Measurements from ENCODE around the gene PPARG.

Gene PPARG

DNA sequence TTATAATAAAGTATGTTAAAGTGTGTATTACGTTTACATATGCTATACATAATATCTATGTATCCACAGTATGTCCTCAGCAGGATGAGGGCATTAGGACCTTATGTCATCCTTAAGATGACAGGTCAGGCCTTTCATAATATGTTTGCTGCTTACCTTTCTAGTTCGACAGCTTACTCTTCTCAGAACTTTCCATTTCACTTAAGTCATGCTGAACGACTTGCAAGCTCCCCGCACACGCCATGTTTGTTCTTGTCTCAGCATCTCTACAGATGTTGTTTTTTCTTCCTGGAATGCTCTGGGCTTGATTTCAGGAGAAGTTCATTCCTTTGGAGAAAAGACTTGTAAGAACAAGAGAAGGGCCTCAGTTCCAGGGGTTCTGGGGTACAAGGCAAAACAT is 36.0 kb upstream of the PPARG start:
- TF ChIP-seq, protein P1, sequence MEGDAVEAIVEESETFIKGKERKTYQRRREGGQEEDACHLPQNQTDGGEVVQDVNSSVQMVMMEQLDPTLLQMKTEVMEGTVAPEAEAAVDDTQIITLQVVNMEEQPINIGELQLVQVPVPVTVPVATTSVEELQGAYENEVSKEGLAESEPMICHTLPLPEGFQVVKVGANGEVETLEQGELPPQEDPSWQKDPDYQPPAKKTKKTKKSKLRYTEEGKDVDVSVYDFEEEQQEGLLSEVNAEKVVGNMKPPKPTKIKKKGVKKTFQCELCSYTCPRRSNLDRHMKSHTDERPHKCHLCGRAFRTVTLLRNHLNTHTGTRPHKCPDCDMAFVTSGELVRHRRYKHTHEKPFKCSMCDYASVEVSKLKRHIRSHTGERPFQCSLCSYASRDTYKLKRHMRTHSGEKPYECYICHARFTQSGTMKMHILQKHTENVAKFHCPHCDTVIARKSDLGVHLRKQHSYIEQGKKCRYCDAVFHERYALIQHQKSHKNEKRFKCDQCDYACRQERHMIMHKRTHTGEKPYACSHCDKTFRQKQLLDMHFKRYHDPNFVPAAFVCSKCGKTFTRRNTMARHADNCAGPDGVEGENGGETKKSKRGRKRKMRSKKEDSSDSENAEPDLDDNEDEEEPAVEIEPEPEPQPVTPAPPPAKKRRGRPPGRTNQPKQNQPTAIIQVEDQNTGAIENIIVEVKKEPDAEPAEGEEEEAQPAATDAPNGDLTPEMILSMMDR (IDR thresholded peaks at IDR 0.05; ENCODE audit: low read length), result no peak
- TF ChIP-seq EZH2 (optimal IDR thresholded peaks at IDR 0.05; ENCODE audit: low read depth, low read length), result no peak
- no peak for TF ChIP-seq EZH2phosphoT487 (IDR thresholded peaks at IDR 0.05; ENCODE audit: low read length)
- H2AFZ ChIP-seq (ENCODE audit: low read length), result no peak overlapping the region
- H3K4me2 ChIP-seq (ENCODE audit: low read depth, low read length), result no peak overlapping the region

DNA sequence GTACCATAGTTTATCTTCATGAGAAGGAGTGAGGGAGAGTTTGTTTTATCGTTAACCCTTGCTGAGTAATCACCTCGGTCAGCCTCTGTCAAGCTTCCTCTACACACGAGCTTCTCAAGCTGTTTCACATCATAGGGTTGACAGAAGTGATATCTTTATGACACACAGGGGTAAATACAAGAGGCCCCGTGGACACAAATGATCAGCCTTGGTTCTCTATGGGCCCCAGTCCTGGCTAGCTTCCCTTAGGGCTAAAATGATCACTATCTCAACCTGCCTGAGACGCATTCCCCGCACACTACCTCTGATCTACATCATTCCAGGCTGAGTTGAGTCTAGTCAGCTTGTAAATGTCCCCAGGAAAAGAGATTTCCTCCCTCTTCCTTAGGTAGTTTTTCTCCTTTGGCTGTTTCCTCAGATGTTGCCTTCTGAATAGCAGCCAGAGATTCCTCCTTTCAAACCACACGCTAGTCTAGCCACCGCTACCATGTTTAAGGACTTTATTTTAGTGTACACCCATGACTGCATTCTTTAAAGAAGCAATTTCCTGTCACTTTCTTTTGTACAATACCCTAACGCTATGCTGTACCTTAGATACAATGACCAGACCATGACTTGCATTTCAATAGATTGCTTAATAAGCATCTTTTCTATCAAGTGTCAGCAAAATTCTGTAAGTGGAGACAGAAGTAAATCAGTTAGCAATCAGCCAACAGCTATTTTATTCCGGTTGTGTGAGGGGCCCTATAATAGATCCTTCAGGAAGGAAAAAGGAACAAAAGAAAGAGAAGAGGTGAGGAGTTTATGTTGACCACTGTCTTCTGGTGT is 35.1 kb upstream of the PPARG start:
- Histone ChIP-seq H4K20me1 (ENCODE audit: insufficient read depth, low read length) (no peaks in the 10 kb centered on the region), H3K4me2 (ENCODE audit: low read depth, low read length) (no peak overlapping the region), H3K9ac (ENCODE audit: low read length) (no peak overlapping the region), H3K9me2 (replicated peaks; ENCODE audit: insufficient read depth, low read length) (no peaks in the 10 kb centered on the region), H3K27me3 (replicated peaks; ENCODE audit: insufficient read depth, low read length) (no peaks in the 10 kb centered on the region), H3K4me1 (ENCODE audit: low read length) (no peaks in the 10 kb centered on the region), H3F3A (ENCODE audit: insufficient read depth, low read length) (no peaks in the 10 kb centered on the region), H3K27ac (ENCODE audit: low read length) (no peak overlapping the region), H3K4me3 (ENCODE audit: low read length) (no peak overlapping the region), H3K36me3 (replicated peaks; ENCODE audit: insufficient read depth, low read length) (no peaks in the 10 kb centered on the region), H3K79me2 (ENCODE audit: low read length) (no peaks in the 10 kb centered on the region), H3K9me3 (replicated peaks; ENCODE audit: insufficient read depth, low read length) (no peaks in the 10 kb centered on the region), H2AFZ (ENCODE audit: low read length) (no peak overlapping the region)
- DNase-seq, result no peak
- no peak for TF ChIP-seq EZH2 (optimal IDR thresholded peaks at IDR 0.05; ENCODE audit: low read depth, low read length)
- no peak for TF ChIP-seq EZH2phosphoT487 (IDR thresholded peaks at IDR 0.05; ENCODE audit: low read length)
- TF ChIP-seq, protein P1 (IDR thresholded peaks at IDR 0.05; ENCODE audit: low read length), result no peak

More for the DNA sequence above, 36.0 kb upstream of the PPARG start:
- Histone ChIP-seq H3K4me1 (ENCODE audit: low read length) (no peaks in the 10 kb centered on the region), H3K79me2 (ENCODE audit: low read length) (no peaks in the 10 kb centered on the region), H3K4me3 (ENCODE audit: low read length) (no peak overlapping the region), H3K9me2 (replicated peaks; ENCODE audit: insufficient read depth, low read length) (no peaks in the 10 kb centered on the region), H4K20me1 (ENCODE audit: insufficient read depth, low read length) (no peaks in the 10 kb centered on the region), H3K9me3 (replicated peaks; ENCODE audit: insufficient read depth, low read length) (no peaks in the 10 kb centered on the region), H3K27ac (ENCODE audit: low read length) (no peak overlapping the region), H3F3A (ENCODE audit: insufficient read depth, low read length) (no peaks in the 10 kb centered on the region), H3K9ac (ENCODE audit: low read length) (no peak overlapping the region), H3K27me3 (replicated peaks; ENCODE audit: insufficient read depth, low read length) (no peaks in the 10 kb centered on the region), H3K36me3 (replicated peaks; ENCODE audit: insufficient read depth, low read length) (no peaks in the 10 kb centered on the region)
- DNase-seq, result no peak

DNA sequence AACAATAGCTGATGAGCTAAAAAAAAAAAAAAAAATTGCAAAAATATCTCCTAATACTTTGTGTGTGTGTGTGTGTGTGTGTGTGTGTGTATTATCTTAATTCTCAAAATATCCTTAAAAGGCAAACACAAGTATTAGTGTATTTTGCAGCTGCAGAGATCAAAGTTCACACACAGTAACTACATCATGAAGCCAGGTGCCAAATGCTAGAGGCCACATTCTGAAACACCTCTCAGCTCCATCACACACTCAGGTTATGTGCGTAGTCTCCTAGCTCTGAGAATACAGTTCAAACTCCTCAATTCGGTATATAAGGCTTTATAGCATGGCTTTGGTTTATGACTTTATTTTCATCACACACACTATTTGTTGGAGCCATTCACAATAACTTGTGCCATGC is 33.5 kb upstream of the PPARG start:
- no peaks in the 10 kb centered on the region for H3K27me3 ChIP-seq (replicated peaks; ENCODE audit: insufficient read depth, low read length)
- H3K36me3 ChIP-seq (replicated peaks; ENCODE audit: insufficient read depth, low read length), result no peaks in the 10 kb centered on the region
- DNase-seq, result no peak
- H2AFZ ChIP-seq (ENCODE audit: low read length), result no peak overlapping the region
- TF ChIP-seq EZH2 (optimal IDR thresholded peaks at IDR 0.05; ENCODE audit: low read depth, low read length) (no peak), EZH2phosphoT487 (IDR thresholded peaks at IDR 0.05; ENCODE audit: low read length) (no peak)
- TF ChIP-seq, protein P1 (IDR thresholded peaks at IDR 0.05; ENCODE audit: low read length), result no peak
- H3K9ac ChIP-seq (ENCODE audit: low read length), result no peak overlapping the region
- H4K20me1 ChIP-seq (ENCODE audit: insufficient read depth, low read length), result no peaks in the 10 kb centered on the region
- H3K9me3 ChIP-seq (replicated peaks; ENCODE audit: insufficient read depth, low read length), result no peaks in the 10 kb centered on the region
- H3K4me3 ChIP-seq (ENCODE audit: low read length), result no peak overlapping the region
- no peak overlapping the region for H3K27ac ChIP-seq (ENCODE audit: low read length)
- no peaks in the 10 kb centered on the region for H3K79me2 ChIP-seq (ENCODE audit: low read length)
- no peaks in the 10 kb centered on the region for H3F3A ChIP-seq (ENCODE audit: insufficient read depth, low read length)
- H3K4me1 ChIP-seq (ENCODE audit: low read length), result no peaks in the 10 kb centered on the region
- H3K4me2 ChIP-seq (ENCODE audit: low read depth, low read length), result no peak overlapping the region
- no peaks in the 10 kb centered on the region for H3K9me2 ChIP-seq (replicated peaks; ENCODE audit: insufficient read depth, low read length)

Data from MM.1S (cell line).